ENCODE results near the gene STX18.
"Not testable (repeated sequence)": the region's sequence is repeated elsewhere in the genome, so short reads cannot be mapped to it uniquely, and the experiment has no call there.

The STX18 gene

GRCh38 chr4:4506961-4507360, 34.9 kb downstream of the STX18 start:
- DNase-seq: no peak

GRCh38 chr4:4505211-4505610, 36.6 kb downstream of the STX18 start:
- not testable (repeated sequence) for DNase-seq

GRCh38 chr4:4504783-4505182, 37.1 kb downstream of the STX18 start:
- no peak for DNase-seq

GRCh38 chr4:4502694-4503311, 39.0 kb downstream of the STX18 start:
- DNase-seq: no peak

GRCh38 chr4:4501679-4502078, 40.2 kb downstream of the STX18 start:
- DNase-seq: no peak

- no peak for DNase-seq
These were observed 42.3 kb downstream of the STX18 start for GRCh38 chr4:4499438-4500123.

- no peak for DNase-seq
These were observed 45.1 kb downstream of the STX18 start for GRCh38 chr4:4496592-4497372.

GRCh38 chr4:4494882-4495281, 47.0 kb downstream of the STX18 start:
- DNase-seq: no peak

GRCh38 chr4:4492161-4492847, 49.5 kb downstream of the STX18 start:
- no peak for DNase-seq

- DNase-seq: no peak
These were observed 50.4 kb downstream of the STX18 start for GRCh38 chr4:4491396-4491893.

- no peak for DNase-seq
These were observed 51.0 kb downstream of the STX18 start for GRCh38 chr4:4490816-4491215.

- no peak for DNase-seq
These were observed 51.8 kb downstream of the STX18 start for GRCh38 chr4:4490041-4490440.

- DNase-seq: peak; percentile 47
These were observed 53.1 kb downstream of the STX18 start for GRCh38 chr4:4488405-4489404.

GRCh38 chr4:4486969-4487368, 54.9 kb downstream of the STX18 start:
- no peak for DNase-seq

GRCh38 chr4:4485806-4486205, 56.0 kb downstream of the STX18 start:
- no peak for DNase-seq

- no peak for DNase-seq
These were observed 60.4 kb downstream of the STX18 start for GRCh38 chr4:4481399-4481994.

GRCh38 chr4:4480685-4481398, 61.0 kb downstream of the STX18 start:
- DNase-seq: no peak

- no peak for DNase-seq
These were observed 61.6 kb downstream of the STX18 start for GRCh38 chr4:4480205-4480604.

GRCh38 chr4:4479366-4479765, 62.5 kb downstream of the STX18 start:
- DNase-seq: no peak

- DNase-seq: no peak
These were observed 64.1 kb downstream of the STX18 start for GRCh38 chr4:4477796-4478195.

GRCh38 chr4:4477391-4477790, 64.5 kb downstream of the STX18 start:
- DNase-seq: no peak

Data from NCI-H2029 (cell line).